Heart right ventricle (tissue), 16 donors: ENCODE results near the gene HOXA9. TPM values are rescaled to one million over a fixed set of nuclear protein-coding genes. Genes with fewer than 3 reads are reported as not detected.

Source experiments
- ATAC-seq, 8 donors: fragments of 200-7000 bp; cut with Tn5 transposase; one replicate each; pipeline ENCODE4 v1.9.1; 2020; ENCODE audit warnings: mild to moderate bottlenecking in 8 of 8, moderate library complexity in 8 of 8, moderate number of reproducible peaks in 1 of 8
- DNase-seq, 2 donors: peaks; one replicate each; pipeline ENCODE4 v3.0.0-alpha.2; 2020
- H3K27ac ChIP-seq, 10 donors: fragments of 200-600 bp; sonication (generic) in 2 of 10; one replicate each; pipeline versions ENCODE4 v1.5.0 to v1.8.0; 2020 to 2022; ENCODE audit warnings: mild to moderate bottlenecking in 3 of 10
- H3K27me3 ChIP-seq, 7 donors: fragments of 200-600 bp; one replicate each; pipeline ENCODE4 v1.8.0; 2021 to 2022; ENCODE audit warnings: mild to moderate bottlenecking in 2 of 7
- H3K36me3 ChIP-seq, 9 donors: fragments of 200-600 bp; sonication (generic) in 1 of 9; one replicate each; pipeline versions ENCODE4 v1.5.0 to v1.8.0; 2020 to 2022; ENCODE audit warnings: mild to moderate bottlenecking in 2 of 9
- H3K4me1 ChIP-seq, 9 donors: fragments of 200-600 bp; sonication (generic) in 1 of 9; one replicate each; pipeline versions ENCODE4 v1.5.0 to v1.8.0; 2020 to 2022; ENCODE audit warnings: mild to moderate bottlenecking in 4 of 9
- H3K4me3 ChIP-seq, 10 donors: fragments of 200-600 bp; sonication (generic) in 2 of 10; one replicate each; pipeline versions ENCODE4 v1.5.0 to v1.8.0; 2020 to 2022; ENCODE audit warnings: mild to moderate bottlenecking in 7 of 10, moderate library complexity in 2 of 10
- H3K9me3 ChIP-seq, 11 donors: fragments of 200-600 bp in 10 of 11; sonication (generic) in 2 of 11; one replicate each; pipeline versions ENCODE4 v1.5.0 to v1.8.0; 2013 to 2022; ENCODE audit warnings: mild to moderate bottlenecking in 2 of 11, control low read depth in 1 of 11, moderate library complexity in 1 of 11
- CTCF ChIP-seq, 9 donors: fragments of 200-600 bp; sonication (generic) in 2 of 9; IDR thresholded peaks; one replicate each; pipeline versions ENCODE4 v1.5.0 to v1.8.0; 2021 to 2022; ENCODE audit warnings: antibody characterized with exemption in 9 of 9, mild to moderate bottlenecking in 5 of 9, moderate library complexity in 1 of 9
- WGBS, 2 donors: extraction: QIAGEN DNeasy Blood & Tissue Kit; methylation state at CpG; one replicate each; pipeline ENCODE4 v1.1.7; 2013; ENCODE audit warnings: inconsistent platforms in 1 of 2; 5-methylcytosine and 5-hydroxymethylcytosine counted together
- intact Hi-C, 10 donors: fragments of 100-400 bp; cut with DNase I; formaldehyde crosslinking; loops; one replicate each; pipeline versions ENCODE4 v1.11.1 to v1.14.2; 2022
- polyA plus RNA-seq, 2 donors: library from polyadenylated mRNA; stranded (reverse); fragments of 200-250 nt; gene quantifications; one replicate each; pipeline ENCODE4 v1.2.3, GENCODE V29; 2013
- total RNA-seq, 10 donors: library from RNA; stranded (reverse); fragmentation: NEBNext Ultra II Directional in 3 of 10; extraction: Animal tissue kit (Norgen Biotek cat#: 25700) in 3 of 10; gene quantifications; one replicate each; pipeline versions ENCODE4 v1.2.1 to v1.2.4, GENCODE V29; 2021 to 2023
- donor health status: Arrhythmogenic right ventricular cardiomyopathy.
- donor health status: ischemic (EF 13 %, LVEDD 7.1; RV severe dilation, severe dysfunction).
- donor health status: healthy with polysubstance abuse.
- donor health status: DM: no; HTN: yes; CAD: no.
- donor health status: DM: no; HTN: no; CAD: no.
- donor health status: ischemic (EF 25% LVEDD 6.9; RV normal size, moderate dysfunction).
- donor health status: ischemic (EF 25% LVEDD 5.7; RV mildly dilated, moderate dysfunction).
- donor health status: healthy.
- donor health status: DM: yes; HTN: yes; CAD: no.
- donor health status: Ischemic cardiomyopathy.
- donor health status: ischemic (EF 35%, LVEDD 5.7; RV mildly dilated, moderate dysfunction).
- donor health status: nonischemic (EF 11% LVEDD 7.7; RV severe dilation, severe dysfunction).
- donor health status: DM: yes; HTN: yes; CAD: no.
- donor health status: PGD.
- donor health status: ischemic (EF 29% LVEDD 5.4; RV normal size, mild dysfunction).
- donor health status: nonischemic (EF 23%, LVEDD 6.1; RV moderate dilation, normal function).

Gene HOXA9
- total and polyA plus RNA-seq, 12 donors: not detected

- ATAC-seq: no peak
- peaks cover 68 to 100% (median 100%) of the 10 kb centered on the region in 7 donors for H3K27me3 ChIP-seq
- H3K4me1 ChIP-seq: peaks cover 8 to 39% (median 30%) of the 10 kb centered on the region in 9 donors
- H3K4me3 ChIP-seq: no peak overlapping the region
- H3K9me3 ChIP-seq: no peaks in the 10 kb centered on the region
- no peaks in the 10 kb centered on the region for H3K36me3 ChIP-seq
- 38 to 46% methylated on average over 12 of the region's 12 CpGs for WGBS, 2 donors
- DNase-seq: no peak
- TF ChIP-seq CTCF (IDR thresholded peaks at IDR 0.05): no peak
- no peak overlapping the region for H3K27ac ChIP-seq
- intact Hi-C loops: no loop called here
These were observed 15.4 kb upstream of the HOXA9 start for GRCh38 chr7:27180431-27181420.

- ATAC-seq (peak in 4 of 8 donors; percentile 61 to 65 (median 63)), DNase-seq (peak in 1 of 2 donors; percentile 55)
- Histone ChIP-seq H3K4me3 (peak overlapping the region in 2 of 10 donors; percentile 5 to 8), H3K27ac (no peak overlapping the region), H3K36me3 (no peaks in the 10 kb centered on the region), H3K27me3 (peaks cover 71 to 100% (median 100%) of the 10 kb centered on the region in 7 donors), H3K4me1 (peaks cover 7 to 32% (median 27%) of the 10 kb centered on the region in 9 donors), H3K9me3 (no peaks in the 10 kb centered on the region)
- TF ChIP-seq CTCF (IDR thresholded peaks at IDR 0.05): peak; percentile 38 to 85 (median 72)
- 3 to 6% methylated on average over 56 of the region's 56 CpGs for WGBS, 2 donors
- intact Hi-C loops: no loop called here
These were observed 14.4 kb upstream of the HOXA9 start for GRCh38 chr7:27179503-27180430.

- H3K27ac ChIP-seq: no peak overlapping the region
- no peak for DNase-seq
- no peak for TF ChIP-seq CTCF (IDR thresholded peaks at IDR 0.05)
- intact Hi-C loops: no loop called here
- H3K9me3 ChIP-seq: no peaks in the 10 kb centered on the region
- no peak overlapping the region for H3K4me3 ChIP-seq
- peaks cover 71 to 100% (median 100%) of the 10 kb centered on the region in 7 donors for H3K27me3 ChIP-seq
- H3K4me1 ChIP-seq: peaks cover 7 to 36% (median 25%) of the 10 kb centered on the region in 9 donors
- ATAC-seq: no peak
- 23 to 31% methylated on average over 14 of the region's 14 CpGs for WGBS, 2 donors
- no peaks in the 10 kb centered on the region for H3K36me3 ChIP-seq
These were observed 13.7 kb upstream of the HOXA9 start for GRCh38 chr7:27179030-27179429.

- H3K4me3 ChIP-seq: no peak overlapping the region
- no peak overlapping the region for H3K27ac ChIP-seq
- H3K27me3 ChIP-seq: peaks cover 72 to 100% (median 100%) of the 10 kb centered on the region in 7 donors
- no peak for DNase-seq
- ATAC-seq: no peak
- H3K36me3 ChIP-seq: peaks cover 0 to 3% (median 0%) of the 10 kb centered on the region in 9 donors
- no peaks in the 10 kb centered on the region for H3K9me3 ChIP-seq
- peaks cover 7 to 36% (median 23%) of the 10 kb centered on the region in 9 donors for H3K4me1 ChIP-seq
- WGBS, 2 donors: 72 to 74% methylated on average over 6 of the region's 6 CpGs
- no peak for TF ChIP-seq CTCF (IDR thresholded peaks at IDR 0.05)
- intact Hi-C loops: no loop called here
These were observed 13.0 kb upstream of the HOXA9 start for GRCh38 chr7:27178366-27178765.
